Stomach smooth muscle (tissue), 2 donors: Measurements from ENCODE around the gene CHST15.

Experiments used
- H3K27ac ChIP-seq: one replicate; pipeline ENCODE4 v1.7.0; 2013; ENCODE audit warnings: mild to moderate bottlenecking, low read length, inconsistent platforms
- H3K27me3 ChIP-seq, 2 donors: one replicate each; pipeline ENCODE4 v1.7.0; 2013; ENCODE audit warnings: low read length in 2 of 2; ENCODE audit not compliant: insufficient read depth in 2 of 2, control insufficient read depth in 1 of 2
- H3K36me3 ChIP-seq, 2 donors: one replicate each; pipeline ENCODE4 v1.7.0; 2013; ENCODE audit warnings: low read length in 2 of 2; ENCODE audit not compliant: control insufficient read depth in 2 of 2, insufficient read depth in 2 of 2
- H3K4me1 ChIP-seq: one replicate; pipeline ENCODE4 v1.7.0; 2013; ENCODE audit warnings: low read length; ENCODE audit not compliant: control insufficient read depth, insufficient read depth
- H3K4me3 ChIP-seq, 2 donors: one replicate each; pipeline ENCODE4 v1.7.0; 2013; ENCODE audit warnings: low read length in 2 of 2
- H3K9ac ChIP-seq, 2 donors: one replicate each; pipeline ENCODE4 v1.7.0; 2013; ENCODE audit warnings: low read length in 2 of 2, mild to moderate bottlenecking in 1 of 2
- H3K9me3 ChIP-seq, 2 donors: one replicate each; pipeline ENCODE4 v1.7.0; 2013; ENCODE audit warnings: low read length in 2 of 2; ENCODE audit not compliant: control insufficient read depth in 2 of 2
- donor health status: healthy.
- donor health status: Pancreatic carcinoma.

Gene CHST15

DNA sequence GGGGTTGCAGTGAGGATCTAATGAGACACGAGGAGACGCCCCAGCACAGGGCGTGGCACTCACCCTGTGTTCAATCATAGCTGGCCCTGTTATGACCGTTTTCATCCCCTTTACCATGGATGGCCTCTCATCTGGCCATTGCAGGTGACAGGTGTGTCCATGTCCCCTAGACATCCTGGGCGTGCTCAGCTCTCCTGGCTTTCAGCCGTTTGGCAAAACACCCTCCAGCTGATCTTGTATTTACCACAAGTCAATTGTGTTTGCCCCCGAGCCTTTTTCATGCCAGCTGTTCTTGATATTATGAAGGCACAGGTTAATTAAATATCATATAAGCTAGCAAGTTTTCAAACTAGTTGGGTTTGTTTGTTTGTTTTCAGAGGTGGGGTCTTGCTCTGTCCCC is 97.1 kb downstream of the CHST15 start:
- H3K27me3 ChIP-seq: peaks cover 2% of the 10 kb centered on the region in 2 donors
- H3K36me3 ChIP-seq: no peaks in the 10 kb centered on the region
- no peak overlapping the region for H3K4me3 ChIP-seq
- H3K27ac ChIP-seq: peak overlapping the region; percentile 55
- H3K9me3 ChIP-seq: no peaks in the 10 kb centered on the region
- H3K4me1 ChIP-seq: peaks cover 37% of the 10 kb centered on the region
- peak overlapping the region in 1 of 2 donors; percentile 18 for H3K9ac ChIP-seq

DNA sequence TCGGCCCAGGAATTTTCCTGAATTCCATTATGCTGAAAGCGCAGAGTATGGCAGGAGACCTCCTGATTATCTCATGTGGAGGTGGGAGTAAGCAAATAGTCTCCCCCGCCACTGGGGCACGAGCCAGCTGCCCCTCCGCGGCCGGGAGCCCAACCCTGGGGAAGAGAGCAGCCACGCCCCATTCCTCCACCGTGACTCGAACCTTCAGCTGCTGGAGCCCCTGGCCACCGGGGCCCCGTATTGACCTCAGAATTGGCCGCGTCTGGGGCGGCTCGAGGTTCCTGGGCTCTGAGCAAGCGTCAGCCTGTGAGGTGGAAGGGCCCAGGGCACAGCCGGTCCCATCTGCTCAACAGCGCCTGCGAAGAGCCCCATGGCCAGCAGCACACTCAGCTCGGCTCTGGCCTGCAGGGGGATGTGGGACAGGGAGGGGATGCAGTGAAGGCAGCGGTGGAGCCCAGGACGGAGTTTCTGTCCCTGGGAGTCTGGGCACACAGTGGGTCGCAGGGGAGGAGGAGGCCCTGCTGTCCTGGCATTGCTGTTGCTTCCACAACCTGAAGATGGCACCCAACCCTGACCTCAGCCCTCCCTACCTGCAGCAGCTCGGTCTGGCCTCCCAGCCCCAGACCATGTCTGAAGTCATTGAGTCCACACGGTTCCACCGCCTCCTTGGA is 97.8 kb downstream of the CHST15 start:
- H3K4me3 ChIP-seq: peak overlapping the region in 1 of 2 donors; percentile 64
- H3K9ac ChIP-seq: peak overlapping the region in 1 of 2 donors; percentile 21
- H3K36me3 ChIP-seq: no peaks in the 10 kb centered on the region
- peak overlapping the region; percentile 55 for H3K27ac ChIP-seq
- H3K9me3 ChIP-seq: no peaks in the 10 kb centered on the region
- H3K27me3 ChIP-seq: peaks cover 2 to 6% of the 10 kb centered on the region in 2 donors
- peaks cover 35% of the 10 kb centered on the region for H3K4me1 ChIP-seq

DNA sequence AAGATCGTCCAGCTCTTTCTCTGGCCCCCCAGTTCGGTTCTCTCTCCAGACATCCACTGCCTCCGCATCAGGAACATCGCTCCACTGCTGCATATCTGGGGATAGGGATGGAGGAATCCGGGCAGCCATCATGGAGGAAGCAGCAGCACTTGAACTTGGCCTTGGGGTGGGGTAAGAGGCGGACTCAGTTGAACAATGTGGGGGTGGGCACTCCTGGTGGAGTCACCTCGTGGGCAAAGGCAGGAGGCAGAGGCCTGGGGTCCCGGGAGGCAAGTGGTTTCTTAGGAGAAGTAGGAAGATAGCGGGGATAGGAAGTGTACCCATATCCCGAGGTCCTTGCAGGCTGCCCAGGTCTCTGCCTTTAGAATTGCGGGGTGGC is 98.3 kb downstream of the CHST15 start:
- H3K9ac ChIP-seq: peak overlapping the region in 1 of 2 donors; percentile 13
- H3K36me3 ChIP-seq: no peaks in the 10 kb centered on the region
- H3K27me3 ChIP-seq: peaks cover 2 to 6% of the 10 kb centered on the region in 2 donors
- H3K9me3 ChIP-seq: no peaks in the 10 kb centered on the region
- H3K4me1 ChIP-seq: peaks cover 35% of the 10 kb centered on the region
- peak overlapping the region; percentile 55 for H3K27ac ChIP-seq
- peak overlapping the region; percentile 45 to 64 for H3K4me3 ChIP-seq

DNA sequence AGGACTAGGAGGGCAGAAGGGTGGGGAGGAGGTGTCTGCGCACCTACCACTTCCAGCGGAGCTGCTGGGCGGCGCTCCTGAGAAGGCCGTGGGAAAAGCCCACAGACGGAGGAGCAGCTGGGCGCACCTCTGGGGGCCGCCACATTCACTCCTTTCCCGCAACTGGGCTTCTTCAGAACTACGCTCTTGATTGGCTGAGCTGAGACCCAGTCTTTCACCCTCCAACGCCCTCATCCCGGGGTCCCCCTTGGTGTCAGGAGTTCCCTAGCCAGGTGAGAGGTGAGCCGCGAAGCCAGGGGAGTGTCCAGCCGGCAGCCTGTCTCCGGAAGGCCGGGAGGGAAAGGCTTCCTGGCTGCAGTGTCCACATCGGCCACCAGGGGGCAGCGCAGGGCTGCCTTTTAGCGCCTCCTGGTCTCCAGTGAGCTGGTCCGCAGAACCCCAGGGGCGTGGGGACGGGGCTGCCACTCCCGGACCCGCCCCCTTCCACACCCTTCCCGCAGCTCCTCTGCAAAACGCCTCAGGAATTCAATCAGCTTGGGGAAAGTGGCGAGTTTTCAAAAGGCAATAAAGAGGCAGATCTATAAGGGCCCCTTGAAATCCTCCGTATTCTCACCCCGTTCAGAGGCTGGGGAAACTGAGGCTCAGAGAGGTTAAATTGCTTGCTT is 98.8 kb downstream of the CHST15 start:
- Histone ChIP-seq H3K4me3 (peak overlapping the region; percentile 45 to 64), H3K36me3 (no peaks in the 10 kb centered on the region), H3K9ac (peak overlapping the region in 1 of 2 donors; percentile 21), H3K27ac (peak overlapping the region; percentile 55), H3K27me3 (peaks cover 2 to 6% of the 10 kb centered on the region in 2 donors), H3K9me3 (no peaks in the 10 kb centered on the region), H3K4me1 (peaks cover 35% of the 10 kb centered on the region)

DNA sequence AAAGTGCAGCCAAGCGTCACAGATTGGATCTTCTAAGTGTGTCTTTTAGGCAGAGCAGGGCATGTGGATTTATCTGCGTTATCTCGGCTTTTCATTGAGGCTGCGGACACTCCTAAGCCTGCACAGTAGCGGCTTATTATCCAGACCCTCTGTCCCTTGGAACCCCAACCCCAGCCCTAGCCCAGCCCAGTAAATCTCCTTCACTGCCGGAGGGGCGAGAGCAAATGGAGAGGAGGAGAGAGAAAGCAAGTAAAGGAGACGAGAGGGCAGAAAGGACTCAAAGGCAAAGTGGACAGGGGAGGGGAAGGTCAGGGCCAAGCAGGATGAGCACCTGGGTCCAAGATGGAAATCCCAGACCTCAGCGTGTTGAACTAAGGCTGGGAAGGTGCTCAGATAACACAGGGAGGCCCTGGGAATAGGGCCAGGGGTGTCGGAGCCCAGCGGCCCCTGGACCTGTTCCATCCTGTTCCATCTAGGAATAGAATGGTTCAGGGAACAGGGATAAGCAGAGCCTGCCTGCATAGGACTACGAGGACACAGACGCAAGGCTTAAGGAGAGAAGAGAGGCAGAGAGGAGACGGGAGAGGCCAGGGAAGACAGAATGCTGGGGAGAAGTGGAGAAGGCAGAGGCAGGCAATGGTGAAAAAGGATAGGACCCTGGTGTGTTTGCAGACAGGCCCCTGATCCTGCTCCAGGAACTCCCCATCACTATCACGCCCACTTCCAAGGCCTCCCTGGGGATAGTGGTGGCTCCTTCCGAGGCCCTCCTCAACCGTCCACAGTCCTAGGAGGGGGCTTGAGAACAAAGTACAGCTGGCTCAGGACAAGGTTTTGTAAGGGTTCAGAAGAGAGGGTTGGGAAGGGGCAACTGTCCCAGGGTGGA is 99.6 kb downstream of the CHST15 start:
- peaks cover 2 to 6% of the 10 kb centered on the region in 2 donors for H3K27me3 ChIP-seq
- no peak overlapping the region for H3K27ac ChIP-seq
- peak overlapping the region; percentile 45 to 64 for H3K4me3 ChIP-seq
- H3K4me1 ChIP-seq: peaks cover 35% of the 10 kb centered on the region
- no peaks in the 10 kb centered on the region for H3K9me3 ChIP-seq
- H3K9ac ChIP-seq: peak overlapping the region in 1 of 2 donors; percentile 21
- H3K36me3 ChIP-seq: no peaks in the 10 kb centered on the region

DNA sequence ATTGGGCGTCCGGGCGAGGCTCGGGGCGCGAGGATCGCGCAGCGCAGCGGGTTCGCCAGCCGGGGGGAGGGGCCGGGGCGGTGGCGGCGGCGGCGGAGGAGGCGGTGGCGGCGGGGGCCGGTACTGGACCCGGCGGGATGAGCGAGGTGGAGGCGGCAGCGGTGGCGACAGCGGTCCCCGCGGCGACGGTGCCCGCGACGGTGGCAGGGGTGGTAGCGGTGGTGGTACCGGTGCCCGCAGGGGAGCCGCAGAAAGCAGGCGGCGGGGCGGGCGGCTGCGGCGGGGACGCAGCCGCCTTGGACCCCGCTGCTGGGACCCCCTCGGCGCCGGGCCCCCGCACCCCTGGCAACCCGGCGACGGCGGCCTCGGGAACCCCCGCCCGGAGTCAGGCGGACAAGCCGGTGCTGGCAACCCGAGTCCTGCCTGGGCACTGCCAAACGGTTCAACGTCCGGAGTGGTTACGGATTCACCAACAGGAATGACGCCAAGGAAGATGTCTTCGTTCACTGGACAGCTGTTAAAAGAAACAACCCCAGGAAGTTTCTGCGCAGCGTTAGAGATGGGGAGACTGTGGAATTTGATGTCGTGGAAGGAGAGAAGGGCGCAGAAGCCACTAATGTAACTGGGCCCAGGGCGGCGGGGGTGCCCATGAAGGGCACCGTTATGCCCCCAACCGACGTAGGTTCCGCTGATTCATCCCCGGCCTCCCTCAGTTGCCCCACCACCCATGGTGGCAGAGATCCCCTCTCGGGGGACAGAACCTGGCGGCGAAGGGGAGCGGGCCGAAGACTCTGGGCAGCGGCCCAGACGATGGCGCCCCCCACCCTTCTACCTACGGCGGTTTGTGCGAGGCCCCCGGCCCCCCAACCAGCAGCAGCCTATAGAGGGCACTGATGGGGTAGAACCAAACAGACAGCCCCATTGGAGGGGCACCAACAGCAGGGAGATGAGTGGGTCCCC is 101.5 kb downstream of the CHST15 start:
- Histone ChIP-seq H3K36me3 (no peaks in the 10 kb centered on the region), H3K9me3 (no peaks in the 10 kb centered on the region), H3K4me3 (peak overlapping the region; percentile 22 to 67), H3K27me3 (peaks cover 2 to 6% of the 10 kb centered on the region in 2 donors), H3K9ac (no peak overlapping the region), H3K4me1 (peaks cover 26% of the 10 kb centered on the region), H3K27ac (no peak overlapping the region)

DNA sequence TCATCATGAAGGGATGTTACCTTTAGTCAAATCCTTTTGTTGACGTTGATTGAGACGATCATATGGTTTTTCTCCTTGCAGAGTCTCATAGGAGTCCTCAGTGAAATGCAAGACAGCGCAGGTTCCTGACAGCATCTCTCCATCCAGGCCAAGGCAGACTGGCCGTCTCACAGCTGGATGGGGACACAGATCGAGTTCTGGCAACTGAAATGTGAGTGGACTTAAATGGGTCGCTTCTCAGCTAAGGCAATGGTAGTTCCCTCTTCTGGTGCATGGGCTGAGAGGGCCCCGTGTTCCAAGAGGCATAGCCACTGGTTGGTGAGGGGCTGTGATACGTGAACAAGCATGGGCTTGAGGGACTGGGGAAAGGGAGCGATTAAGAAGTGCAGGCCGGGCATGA is 102.5 kb downstream of the CHST15 start:
- no peaks in the 10 kb centered on the region for H3K36me3 ChIP-seq
- H3K4me1 ChIP-seq: peaks cover 25% of the 10 kb centered on the region
- no peak overlapping the region for H3K4me3 ChIP-seq
- peaks cover 2 to 6% of the 10 kb centered on the region in 2 donors for H3K27me3 ChIP-seq
- H3K27ac ChIP-seq: no peak overlapping the region
- no peaks in the 10 kb centered on the region for H3K9me3 ChIP-seq
- no peak overlapping the region for H3K9ac ChIP-seq

DNA sequence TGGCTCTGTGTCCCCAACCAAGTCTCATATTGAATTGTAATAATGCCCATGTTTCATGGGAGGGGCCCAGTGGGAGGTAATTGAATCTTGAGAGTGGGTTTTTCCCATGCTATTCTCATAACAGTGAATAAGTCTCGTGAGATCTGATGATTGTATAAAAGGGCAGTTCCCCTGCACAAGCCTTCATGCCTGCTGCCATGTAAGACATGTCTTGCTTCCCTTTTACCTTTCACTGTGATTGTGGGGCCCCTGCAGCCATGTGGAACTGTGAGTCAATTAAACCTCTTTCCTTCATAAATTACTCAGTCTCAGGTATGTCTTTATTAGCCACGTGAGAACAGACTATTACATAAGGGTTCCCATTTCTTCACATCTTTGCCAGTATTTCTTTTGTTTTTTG is 104.7 kb downstream of the CHST15 start:
- Histone ChIP-seq H3K4me3 (no peak overlapping the region), H3K9ac (no peak overlapping the region), H3K4me1 (peaks cover 4% of the 10 kb centered on the region), H3K36me3 (no peaks in the 10 kb centered on the region), H3K9me3 (no peaks in the 10 kb centered on the region), H3K27ac (no peak overlapping the region), H3K27me3 (peaks cover 2 to 6% of the 10 kb centered on the region in 2 donors)

DNA sequence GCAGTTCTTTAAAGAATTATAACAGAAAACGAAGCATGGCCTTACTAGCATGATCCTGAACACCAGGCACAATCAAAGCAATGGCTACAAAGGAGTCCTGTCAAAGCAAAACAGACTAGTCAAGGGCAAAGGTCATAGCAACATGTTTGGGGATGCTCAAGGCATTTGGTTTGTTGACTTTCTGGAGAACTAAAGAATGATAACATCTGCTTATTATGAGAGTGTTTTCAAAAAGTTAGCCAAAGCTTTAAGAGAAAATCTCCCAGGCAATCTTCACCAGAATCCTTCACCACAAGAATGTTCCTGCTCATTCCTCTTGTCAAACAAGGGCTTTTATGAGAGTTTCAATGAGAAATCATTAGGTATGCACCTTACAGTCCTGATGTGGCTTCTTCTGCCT is 106.7 kb downstream of the CHST15 start:
- no peaks in the 10 kb centered on the region for H3K36me3 ChIP-seq
- no peak overlapping the region for H3K4me3 ChIP-seq
- no peak overlapping the region for H3K27ac ChIP-seq
- H3K4me1 ChIP-seq: no peaks in the 10 kb centered on the region
- peaks cover 0 to 4% of the 10 kb centered on the region in 2 donors for H3K27me3 ChIP-seq
- no peak overlapping the region for H3K9ac ChIP-seq
- H3K9me3 ChIP-seq: no peaks in the 10 kb centered on the region

DNA sequence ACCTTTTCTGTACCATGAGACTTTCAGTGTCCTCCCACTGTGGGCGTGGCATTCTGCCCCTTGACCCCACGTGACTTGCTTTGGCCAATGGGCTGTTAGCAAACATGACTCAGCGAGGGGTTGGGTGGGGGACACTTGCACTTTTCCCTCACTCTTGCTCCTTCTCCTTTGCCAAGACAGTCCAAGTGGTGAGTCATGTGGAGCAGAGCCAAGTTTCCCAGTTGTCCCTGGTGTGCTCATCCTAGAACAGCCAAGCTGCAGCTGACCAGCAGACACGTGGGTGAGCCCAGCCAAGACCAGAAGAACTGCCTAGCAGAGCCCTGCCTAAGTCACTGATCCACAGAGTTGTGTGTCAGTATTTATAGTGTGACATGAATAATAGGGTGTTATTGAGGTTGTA is 119.0 kb downstream of the CHST15 start:
- peaks cover 23 to 27% of the 10 kb centered on the region in 2 donors for H3K27me3 ChIP-seq
- H3K9me3 ChIP-seq: peaks cover 0 to 7% of the 10 kb centered on the region in 2 donors
- no peaks in the 10 kb centered on the region for H3K36me3 ChIP-seq
- peak overlapping the region; percentile 11 for H3K27ac ChIP-seq
- H3K4me1 ChIP-seq: peaks cover 6% of the 10 kb centered on the region
- H3K9ac ChIP-seq: no peak overlapping the region
- no peak overlapping the region for H3K4me3 ChIP-seq
